SK-N-SH treated with all-trans-retinoic acid at 6 μM for 48 hours (cell line): ENCODE data around the gene PROM1.

Experiments
- ARNTL ChIP-seq: fragments of 450-650 bp; formaldehyde crosslinking; IDR thresholded peaks from 2 replicates; pipeline ENCODE4 v1.5.0; 2020; ENCODE audit warnings: low read depth, mild to moderate bottlenecking, moderate library complexity, borderline replicate concordance
- CSDC2 ChIP-seq: fragments of 250-450 bp; sonication (Bioruptor Pico); IDR thresholded peaks from 2 replicates; pipeline ENCODE4 v1.5.0; 2020; ENCODE audit warnings: mild to moderate bottlenecking, moderate library complexity
- ESRRG ChIP-seq: fragments of 250-450 bp; sonication (Bioruptor Pico); IDR thresholded peaks from 2 replicates; pipeline ENCODE4 v1.6.1; 2021; ENCODE audit warnings: mild to moderate bottlenecking
- GLIS3 ChIP-seq: fragments of 250-450 bp; sonication (Bioruptor Pico); IDR thresholded peaks from 2 replicates; pipeline ENCODE4 v1.5.0; 2020; ENCODE audit warnings: mild to moderate bottlenecking, moderate library complexity
- ISL1 ChIP-seq: fragments of 250-450 bp; sonication (Bioruptor Pico); IDR thresholded peaks from 2 replicates; pipeline ENCODE4 v2.1.2; 2022; ENCODE audit warnings: mild to moderate bottlenecking, moderate library complexity
- OSR1 ChIP-seq: fragments of 250-450 bp; sonication (Bioruptor Pico); IDR thresholded peaks from 2 replicates; pipeline ENCODE4 v1.8.0; 2022; ENCODE audit warnings: moderate library complexity, mild to moderate bottlenecking, inconsistent platforms
- RARB ChIP-seq: fragments of 250-450 bp; sonication (Bioruptor Pico); IDR thresholded peaks from 2 replicates; pipeline ENCODE4 v1.8.0; 2021; ENCODE audit warnings: mild to moderate bottlenecking, moderate library complexity
- TCF4 ChIP-seq: fragments of 250-450 bp; sonication (Bioruptor Pico); IDR thresholded peaks from 2 replicates; pipeline ENCODE4 v1.8.0; 2021; ENCODE audit warnings: mild to moderate bottlenecking, moderate library complexity, borderline replicate concordance
- TF ChIP-seq, protein P1 (sequence below): fragments of 250-450 bp; sonication (Bioruptor Pico); IDR thresholded peaks from 2 replicates; pipeline ENCODE4 v1.8.0; 2021; ENCODE audit warnings: low read depth, mild to moderate bottlenecking, moderate library complexity, borderline replicate concordance
- TF ChIP-seq, protein P2 (sequence below): fragments of 250-450 bp; sonication (Bioruptor Pico); IDR thresholded peaks from 2 replicates; pipeline ENCODE4 v1.5.0; 2020; ENCODE audit warnings: mild to moderate bottlenecking, moderate library complexity
- TF ChIP-seq, protein P3 (sequence below): fragments of 250-450 bp; sonication (Bioruptor Pico); IDR thresholded peaks from 2 replicates; pipeline ENCODE4 v1.8.0; 2020; ENCODE audit warnings: mild to moderate bottlenecking, moderate library complexity, borderline replicate concordance

DNA sequence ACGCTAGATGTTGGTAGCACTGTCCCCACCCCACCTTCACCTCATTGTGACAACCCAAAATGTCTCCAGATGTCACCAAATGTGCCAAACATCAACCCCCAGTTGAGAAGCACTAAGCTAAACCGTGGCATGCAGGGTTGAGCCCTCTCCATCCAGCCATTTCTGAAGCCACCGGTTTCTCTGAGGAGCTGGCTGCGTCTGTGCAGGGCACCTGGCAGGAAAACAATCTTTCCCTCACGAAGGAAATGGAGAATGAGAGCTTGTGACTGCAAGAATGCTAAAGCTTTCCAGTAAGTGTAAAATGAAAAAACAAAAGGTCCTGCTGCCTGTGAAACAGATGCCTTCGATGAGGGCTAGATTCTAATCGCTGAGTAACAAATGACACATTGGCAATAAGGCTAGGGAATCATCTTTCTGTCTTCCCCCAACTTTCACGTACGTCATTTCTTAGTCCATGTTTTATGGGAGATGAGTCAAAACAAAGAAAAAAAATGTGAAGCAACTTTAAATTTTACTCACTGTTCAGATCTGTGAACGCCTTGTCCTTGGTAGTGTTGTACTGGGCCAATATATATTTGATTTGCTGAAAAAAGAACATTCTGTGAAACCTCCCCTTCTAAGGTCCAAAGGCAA lies 59.9 kb downstream of the PROM1 start:
- TF ChIP-seq ISL1, result no peak
- TF ChIP-seq, protein P1, sequence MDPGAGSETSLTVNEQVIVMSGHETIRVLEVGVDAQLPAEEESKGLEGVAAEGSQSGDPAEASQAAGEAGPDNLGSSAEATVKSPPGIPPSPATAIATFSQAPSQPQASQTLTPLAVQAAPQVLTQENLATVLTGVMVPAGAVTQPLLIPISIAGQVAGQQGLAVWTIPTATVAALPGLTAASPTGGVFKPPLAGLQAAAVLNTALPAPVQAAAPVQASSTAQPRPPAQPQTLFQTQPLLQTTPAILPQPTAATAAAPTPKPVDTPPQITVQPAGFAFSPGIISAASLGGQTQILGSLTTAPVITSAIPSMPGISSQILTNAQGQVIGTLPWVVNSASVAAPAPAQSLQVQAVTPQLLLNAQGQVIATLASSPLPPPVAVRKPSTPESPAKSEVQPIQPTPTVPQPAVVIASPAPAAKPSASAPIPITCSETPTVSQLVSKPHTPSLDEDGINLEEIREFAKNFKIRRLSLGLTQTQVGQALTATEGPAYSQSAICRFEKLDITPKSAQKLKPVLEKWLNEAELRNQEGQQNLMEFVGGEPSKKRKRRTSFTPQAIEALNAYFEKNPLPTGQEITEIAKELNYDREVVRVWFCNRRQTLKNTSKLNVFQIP (CRISPR knock-in tag), result no peak
- no peak for TF ChIP-seq TCF4 (CRISPR knock-in tag)
- TF ChIP-seq, protein P2, sequence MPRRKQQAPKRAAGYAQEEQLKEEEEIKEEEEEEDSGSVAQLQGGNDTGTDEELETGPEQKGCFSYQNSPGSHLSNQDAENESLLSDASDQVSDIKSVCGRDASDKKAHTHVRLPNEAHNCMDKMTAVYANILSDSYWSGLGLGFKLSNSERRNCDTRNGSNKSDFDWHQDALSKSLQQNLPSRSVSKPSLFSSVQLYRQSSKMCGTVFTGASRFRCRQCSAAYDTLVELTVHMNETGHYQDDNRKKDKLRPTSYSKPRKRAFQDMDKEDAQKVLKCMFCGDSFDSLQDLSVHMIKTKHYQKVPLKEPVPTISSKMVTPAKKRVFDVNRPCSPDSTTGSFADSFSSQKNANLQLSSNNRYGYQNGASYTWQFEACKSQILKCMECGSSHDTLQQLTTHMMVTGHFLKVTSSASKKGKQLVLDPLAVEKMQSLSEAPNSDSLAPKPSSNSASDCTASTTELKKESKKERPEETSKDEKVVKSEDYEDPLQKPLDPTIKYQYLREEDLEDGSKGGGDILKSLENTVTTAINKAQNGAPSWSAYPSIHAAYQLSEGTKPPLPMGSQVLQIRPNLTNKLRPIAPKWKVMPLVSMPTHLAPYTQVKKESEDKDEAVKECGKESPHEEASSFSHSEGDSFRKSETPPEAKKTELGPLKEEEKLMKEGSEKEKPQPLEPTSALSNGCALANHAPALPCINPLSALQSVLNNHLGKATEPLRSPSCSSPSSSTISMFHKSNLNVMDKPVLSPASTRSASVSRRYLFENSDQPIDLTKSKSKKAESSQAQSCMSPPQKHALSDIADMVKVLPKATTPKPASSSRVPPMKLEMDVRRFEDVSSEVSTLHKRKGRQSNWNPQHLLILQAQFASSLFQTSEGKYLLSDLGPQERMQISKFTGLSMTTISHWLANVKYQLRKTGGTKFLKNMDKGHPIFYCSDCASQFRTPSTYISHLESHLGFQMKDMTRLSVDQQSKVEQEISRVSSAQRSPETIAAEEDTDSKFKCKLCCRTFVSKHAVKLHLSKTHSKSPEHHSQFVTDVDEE (CRISPR knock-in tag), result no peak
- TF ChIP-seq ARNTL (CRISPR knock-in tag), result no peak
- TF ChIP-seq RARB (CRISPR knock-in tag), result no peak
- TF ChIP-seq, protein P3, sequence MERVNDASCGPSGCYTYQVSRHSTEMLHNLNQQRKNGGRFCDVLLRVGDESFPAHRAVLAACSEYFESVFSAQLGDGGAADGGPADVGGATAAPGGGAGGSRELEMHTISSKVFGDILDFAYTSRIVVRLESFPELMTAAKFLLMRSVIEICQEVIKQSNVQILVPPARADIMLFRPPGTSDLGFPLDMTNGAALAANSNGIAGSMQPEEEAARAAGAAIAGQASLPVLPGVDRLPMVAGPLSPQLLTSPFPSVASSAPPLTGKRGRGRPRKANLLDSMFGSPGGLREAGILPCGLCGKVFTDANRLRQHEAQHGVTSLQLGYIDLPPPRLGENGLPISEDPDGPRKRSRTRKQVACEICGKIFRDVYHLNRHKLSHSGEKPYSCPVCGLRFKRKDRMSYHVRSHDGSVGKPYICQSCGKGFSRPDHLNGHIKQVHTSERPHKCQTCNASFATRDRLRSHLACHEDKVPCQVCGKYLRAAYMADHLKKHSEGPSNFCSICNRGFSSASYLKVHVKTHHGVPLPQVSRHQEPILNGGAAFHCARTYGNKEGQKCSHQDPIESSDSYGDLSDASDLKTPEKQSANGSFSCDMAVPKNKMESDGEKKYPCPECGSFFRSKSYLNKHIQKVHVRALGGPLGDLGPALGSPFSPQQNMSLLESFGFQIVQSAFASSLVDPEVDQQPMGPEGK (CRISPR knock-in tag), result no peak
- TF ChIP-seq ESRRG, result no peak
- no peak for TF ChIP-seq CSDC2 (CRISPR knock-in tag)
- no peak for TF ChIP-seq GLIS3 (CRISPR knock-in tag)
- no peak for TF ChIP-seq OSR1
